HepG2 (cell line): ENCODE data around the gene PCGF2. TPM values are rescaled to one million over a fixed set of nuclear protein-coding genes. Genes with fewer than 3 reads are reported as not detected.

Experiments
- DPF2 ChIP-seq: sonication (generic); formaldehyde crosslinking; IDR thresholded peaks from 2 replicates; pipeline ENCODE4 v1.4.0; 2020; ENCODE audit warnings: mild to moderate bottlenecking, low read depth, missing genetic modification reagents, borderline replicate concordance
- KLF15 ChIP-seq: sonication (generic); formaldehyde crosslinking; IDR thresholded peaks from 2 replicates; pipeline ENCODE4 v1.8.1; 2023; ENCODE audit warnings: borderline replicate concordance, mild to moderate bottlenecking, inconsistent platforms, missing genetic modification reagents, mixed read lengths
- KLF9 ChIP-seq: IDR thresholded peaks from 2 replicates; pipeline ENCODE4 v1.6.1; 2016; ENCODE audit warnings: low read depth
- MAF1 ChIP-seq: sonication (generic); formaldehyde crosslinking; IDR thresholded peaks from 2 replicates; pipeline ENCODE4 v1.5.0; 2020; ENCODE audit warnings: missing genetic modification reagents, borderline replicate concordance
- NFE2L2 ChIP-seq: fragments of 150-350 bp; IDR thresholded peaks from 2 replicates; pipeline ENCODE4 v1.6.1; 2014; ENCODE audit warnings: low read length
- SALL1 ChIP-seq: sonication (generic); formaldehyde crosslinking; IDR thresholded peaks from 2 replicates; pipeline ENCODE4 v1.8.0; 2022; ENCODE audit warnings: mild to moderate bottlenecking, missing genetic modification reagents
- SAP130 ChIP-seq: IDR thresholded peaks from 2 replicates; pipeline ENCODE4 v1.6.1; 2016; ENCODE audit warnings: low read depth
- SRF ChIP-seq: IDR thresholded peaks from 2 replicates; pipeline ENCODE4 v1.6.1; 2011; ENCODE audit warnings: mild to moderate bottlenecking, low read depth, low read length, moderate library complexity
- ZFP37 ChIP-seq: sonication (generic); formaldehyde crosslinking; IDR thresholded peaks from 2 replicates; pipeline ENCODE4 v1.4.0; 2020; ENCODE audit warnings: missing genetic modification reagents, borderline replicate concordance
- ZNF331 ChIP-seq: sonication (generic); formaldehyde crosslinking; IDR thresholded peaks from 2 replicates; pipeline ENCODE4 v1.4.0; 2020; ENCODE audit warnings: missing genetic modification reagents
- ZNF546 ChIP-seq: sonication (generic); formaldehyde crosslinking; conservative IDR thresholded peaks from 2 replicates; pipeline ENCODE4 v1.8.1; 2023; ENCODE audit warnings: mild to moderate bottlenecking, missing genetic modification reagents
- polyA plus RNA-seq, 8 experiments: library from polyadenylated mRNA; depleted of rRNA in 3 of 8; stranded (reverse) in 7 of 8; unstranded in 1 of 8; fragments of >200 nt; fragmentation: Illumina TruSeq in 4 of 8; extraction: Trizol in 4 of 8; gene quantifications; 2 replicates each; pipeline versions ENCODE4 v1.2.1 to v1.2.3, GENCODE V29; 2011 to 2016; ENCODE audit warnings: low read depth in 4 of 8, missing spikeins in 1 of 8, mixed read lengths in 1 of 8; ENCODE audit not compliant: insufficient read depth in 1 of 8
- total RNA-seq, 5 experiments: library from RNA; depleted of rRNA; stranded (reverse); fragments of >200 nt; fragmentation: Illumina TruSeq; extraction: Trizol; gene quantifications; 2 replicates each; pipeline ENCODE4 v1.2.3, GENCODE V29; 2016; ENCODE audit warnings: low read depth in 1 of 5
- TF ChIP-seq, protein P1 (sequence below): sonication (generic); formaldehyde crosslinking; IDR thresholded peaks from 2 replicates; pipeline ENCODE4 v1.4.0; 2020; ENCODE audit warnings: mild to moderate bottlenecking, missing genetic modification reagents, borderline replicate concordance
- TF ChIP-seq, protein P2 (sequence below): sonication (generic); formaldehyde crosslinking; IDR thresholded peaks from 2 replicates; pipeline ENCODE4 v1.4.0; 2020; ENCODE audit warnings: mild to moderate bottlenecking, low read depth, missing genetic modification reagents
- TF ChIP-seq, protein P3 (sequence below): IDR thresholded peaks from 2 replicates; pipeline ENCODE4 v1.6.1; 2016; ENCODE audit warnings: low read depth, control low read depth
- TF ChIP-seq, protein P4 (sequence below): sonication (generic); formaldehyde crosslinking; IDR thresholded peaks from 2 replicates; pipeline ENCODE4 v1.8.0; 2022; ENCODE audit warnings: mild to moderate bottlenecking, missing genetic modification reagents, moderate library complexity
- TF ChIP-seq, protein P5 (sequence below): sonication (generic); formaldehyde crosslinking; IDR thresholded peaks from 2 replicates; pipeline ENCODE4 v1.5.0; 2020; ENCODE audit warnings: missing genetic modification reagents, mild to moderate bottlenecking, borderline replicate concordance
- TF ChIP-seq, protein P6 (sequence below): fragments of 450-650 bp; IDR thresholded peaks from 2 replicates; pipeline ENCODE4 v1.6.1; 2017; ENCODE audit warnings: mild to moderate bottlenecking

Gene PCGF2
- total and polyA plus RNA-seq, 2 of the 13 experiments (the other 11 are each of a cell fraction or from before 2014, with no cell fraction given) = 11.6 to 29.4 TPM

DNA sequence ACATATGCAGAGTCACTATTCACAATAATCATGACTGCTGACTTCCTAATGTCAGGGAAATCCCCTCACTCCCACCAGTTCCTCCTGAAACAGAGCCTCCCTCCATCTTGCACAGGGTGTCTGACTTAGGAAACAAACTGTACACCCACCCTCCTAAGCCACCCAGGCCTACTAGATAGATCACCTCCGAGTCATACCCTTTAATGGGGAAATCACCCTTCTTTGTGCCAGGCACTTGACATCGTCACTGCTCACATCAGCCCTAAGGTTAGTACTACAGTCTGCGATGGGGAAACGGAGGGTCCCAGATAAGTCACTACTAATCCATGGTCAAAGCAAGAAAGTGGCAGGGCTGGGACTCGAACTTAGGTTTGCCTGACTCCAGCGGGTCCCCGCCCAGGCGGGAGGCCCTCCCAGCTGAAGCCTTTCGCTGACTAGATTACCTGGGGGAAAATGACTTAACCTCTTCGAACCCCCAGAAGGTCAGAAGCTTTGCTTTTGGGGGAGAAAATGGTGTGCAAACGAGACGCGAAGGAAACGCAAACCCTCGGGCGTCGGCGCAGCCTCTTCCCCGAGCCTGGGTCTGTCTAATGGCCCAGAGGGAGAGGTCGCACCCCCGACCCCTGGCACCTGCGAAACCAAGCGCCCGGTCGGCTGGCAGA, 46.5 kb downstream of the PCGF2 start (continued):
- TF ChIP-seq, protein P1, sequence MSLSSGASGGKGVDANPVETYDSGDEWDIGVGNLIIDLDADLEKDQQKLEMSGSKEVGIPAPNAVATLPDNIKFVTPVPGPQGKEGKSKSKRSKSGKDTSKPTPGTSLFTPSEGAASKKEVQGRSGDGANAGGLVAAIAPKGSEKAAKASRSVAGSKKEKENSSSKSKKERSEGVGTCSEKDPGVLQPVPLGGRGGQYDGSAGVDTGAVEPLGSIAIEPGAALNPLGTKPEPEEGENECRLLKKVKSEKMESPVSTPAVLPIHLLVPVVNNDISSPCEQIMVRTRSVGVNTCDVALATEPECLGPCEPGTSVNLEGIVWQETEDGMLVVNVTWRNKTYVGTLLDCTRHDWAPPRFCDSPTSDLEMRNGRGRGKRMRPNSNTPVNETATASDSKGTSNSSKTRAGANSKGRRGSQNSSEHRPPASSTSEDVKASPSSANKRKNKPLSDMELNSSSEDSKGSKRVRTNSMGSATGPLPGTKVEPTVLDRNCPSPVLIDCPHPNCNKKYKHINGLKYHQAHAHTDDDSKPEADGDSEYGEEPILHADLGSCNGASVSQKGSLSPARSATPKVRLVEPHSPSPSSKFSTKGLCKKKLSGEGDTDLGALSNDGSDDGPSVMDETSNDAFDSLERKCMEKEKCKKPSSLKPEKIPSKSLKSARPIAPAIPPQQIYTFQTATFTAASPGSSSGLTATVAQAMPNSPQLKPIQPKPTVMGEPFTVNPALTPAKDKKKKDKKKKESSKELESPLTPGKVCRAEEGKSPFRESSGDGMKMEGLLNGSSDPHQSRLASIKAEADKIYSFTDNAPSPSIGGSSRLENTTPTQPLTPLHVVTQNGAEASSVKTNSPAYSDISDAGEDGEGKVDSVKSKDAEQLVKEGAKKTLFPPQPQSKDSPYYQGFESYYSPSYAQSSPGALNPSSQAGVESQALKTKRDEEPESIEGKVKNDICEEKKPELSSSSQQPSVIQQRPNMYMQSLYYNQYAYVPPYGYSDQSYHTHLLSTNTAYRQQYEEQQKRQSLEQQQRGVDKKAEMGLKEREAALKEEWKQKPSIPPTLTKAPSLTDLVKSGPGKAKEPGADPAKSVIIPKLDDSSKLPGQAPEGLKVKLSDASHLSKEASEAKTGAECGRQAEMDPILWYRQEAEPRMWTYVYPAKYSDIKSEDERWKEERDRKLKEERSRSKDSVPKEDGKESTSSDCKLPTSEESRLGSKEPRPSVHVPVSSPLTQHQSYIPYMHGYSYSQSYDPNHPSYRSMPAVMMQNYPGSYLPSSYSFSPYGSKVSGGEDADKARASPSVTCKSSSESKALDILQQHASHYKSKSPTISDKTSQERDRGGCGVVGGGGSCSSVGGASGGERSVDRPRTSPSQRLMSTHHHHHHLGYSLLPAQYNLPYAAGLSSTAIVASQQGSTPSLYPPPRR (CRISPR knock-in tag) = 0 out of 2 replicates have a peak, but pooled peaks have one; percentile 40
- TF ChIP-seq KLF9 (CRISPR knock-in tag) = 0 out of 2 replicates have a peak, but pooled peaks have one; percentile 8
- TF ChIP-seq DPF2 (CRISPR knock-in tag) = no peak
- TF ChIP-seq, protein P2, sequence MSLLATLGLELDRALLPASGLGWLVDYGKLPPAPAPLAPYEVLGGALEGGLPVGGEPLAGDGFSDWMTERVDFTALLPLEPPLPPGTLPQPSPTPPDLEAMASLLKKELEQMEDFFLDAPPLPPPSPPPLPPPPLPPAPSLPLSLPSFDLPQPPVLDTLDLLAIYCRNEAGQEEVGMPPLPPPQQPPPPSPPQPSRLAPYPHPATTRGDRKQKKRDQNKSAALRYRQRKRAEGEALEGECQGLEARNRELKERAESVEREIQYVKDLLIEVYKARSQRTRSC (CRISPR knock-in tag) = no peak
- no peak for TF ChIP-seq NFE2L2
- TF ChIP-seq, protein P3, sequence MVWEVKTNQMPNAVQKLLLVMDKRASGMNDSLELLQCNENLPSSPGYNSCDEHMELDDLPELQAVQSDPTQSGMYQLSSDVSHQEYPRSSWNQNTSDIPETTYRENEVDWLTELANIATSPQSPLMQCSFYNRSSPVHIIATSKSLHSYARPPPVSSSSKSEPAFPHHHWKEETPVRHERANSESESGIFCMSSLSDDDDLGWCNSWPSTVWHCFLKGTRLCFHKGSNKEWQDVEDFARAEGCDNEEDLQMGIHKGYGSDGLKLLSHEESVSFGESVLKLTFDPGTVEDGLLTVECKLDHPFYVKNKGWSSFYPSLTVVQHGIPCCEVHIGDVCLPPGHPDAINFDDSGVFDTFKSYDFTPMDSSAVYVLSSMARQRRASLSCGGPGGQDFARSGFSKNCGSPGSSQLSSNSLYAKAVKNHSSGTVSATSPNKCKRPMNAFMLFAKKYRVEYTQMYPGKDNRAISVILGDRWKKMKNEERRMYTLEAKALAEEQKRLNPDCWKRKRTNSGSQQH = no peak; the same call in 1 of the 2 replicates
- no peak for TF ChIP-seq KLF15 (CRISPR knock-in tag)
- no peak for TF ChIP-seq SALL1 (CRISPR knock-in tag)
- TF ChIP-seq ZNF546 (CRISPR knock-in tag) = 0 out of 2 replicates have a peak, but pooled peaks have one; percentile 10
- TF ChIP-seq SAP130 (CRISPR knock-in tag) = no peak; the same call in 1 of the 2 replicates
- TF ChIP-seq ZNF331 (CRISPR knock-in tag) = no peak; the same call in 1 of the 2 replicates
- TF ChIP-seq MAF1 = no peak
- TF ChIP-seq, protein P4, sequence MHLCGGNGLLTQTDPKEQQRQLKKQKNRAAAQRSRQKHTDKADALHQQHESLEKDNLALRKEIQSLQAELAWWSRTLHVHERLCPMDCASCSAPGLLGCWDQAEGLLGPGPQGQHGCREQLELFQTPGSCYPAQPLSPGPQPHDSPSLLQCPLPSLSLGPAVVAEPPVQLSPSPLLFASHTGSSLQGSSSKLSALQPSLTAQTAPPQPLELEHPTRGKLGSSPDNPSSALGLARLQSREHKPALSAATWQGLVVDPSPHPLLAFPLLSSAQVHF (CRISPR knock-in tag) = no peak
- TF ChIP-seq, protein P5, sequence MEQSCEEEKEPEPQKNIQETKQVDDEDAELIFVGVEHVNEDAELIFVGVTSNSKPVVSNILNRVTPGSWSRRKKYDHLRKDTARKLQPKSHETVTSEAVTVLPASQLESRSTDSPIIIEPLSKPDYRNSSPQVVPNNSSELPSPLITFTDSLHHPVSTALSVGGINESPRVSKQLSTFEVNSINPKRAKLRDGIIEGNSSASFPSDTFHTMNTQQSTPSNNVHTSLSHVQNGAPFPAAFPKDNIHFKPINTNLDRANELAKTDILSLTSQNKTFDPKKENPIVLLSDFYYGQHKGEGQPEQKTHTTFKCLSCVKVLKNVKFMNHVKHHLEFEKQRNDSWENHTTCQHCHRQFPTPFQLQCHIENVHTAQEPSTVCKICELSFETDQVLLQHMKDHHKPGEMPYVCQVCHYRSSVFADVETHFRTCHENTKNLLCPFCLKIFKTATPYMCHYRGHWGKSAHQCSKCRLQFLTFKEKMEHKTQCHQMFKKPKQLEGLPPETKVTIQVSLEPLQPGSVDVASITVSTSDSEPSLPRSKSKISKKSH = no peak
- TF ChIP-seq, protein P6, sequence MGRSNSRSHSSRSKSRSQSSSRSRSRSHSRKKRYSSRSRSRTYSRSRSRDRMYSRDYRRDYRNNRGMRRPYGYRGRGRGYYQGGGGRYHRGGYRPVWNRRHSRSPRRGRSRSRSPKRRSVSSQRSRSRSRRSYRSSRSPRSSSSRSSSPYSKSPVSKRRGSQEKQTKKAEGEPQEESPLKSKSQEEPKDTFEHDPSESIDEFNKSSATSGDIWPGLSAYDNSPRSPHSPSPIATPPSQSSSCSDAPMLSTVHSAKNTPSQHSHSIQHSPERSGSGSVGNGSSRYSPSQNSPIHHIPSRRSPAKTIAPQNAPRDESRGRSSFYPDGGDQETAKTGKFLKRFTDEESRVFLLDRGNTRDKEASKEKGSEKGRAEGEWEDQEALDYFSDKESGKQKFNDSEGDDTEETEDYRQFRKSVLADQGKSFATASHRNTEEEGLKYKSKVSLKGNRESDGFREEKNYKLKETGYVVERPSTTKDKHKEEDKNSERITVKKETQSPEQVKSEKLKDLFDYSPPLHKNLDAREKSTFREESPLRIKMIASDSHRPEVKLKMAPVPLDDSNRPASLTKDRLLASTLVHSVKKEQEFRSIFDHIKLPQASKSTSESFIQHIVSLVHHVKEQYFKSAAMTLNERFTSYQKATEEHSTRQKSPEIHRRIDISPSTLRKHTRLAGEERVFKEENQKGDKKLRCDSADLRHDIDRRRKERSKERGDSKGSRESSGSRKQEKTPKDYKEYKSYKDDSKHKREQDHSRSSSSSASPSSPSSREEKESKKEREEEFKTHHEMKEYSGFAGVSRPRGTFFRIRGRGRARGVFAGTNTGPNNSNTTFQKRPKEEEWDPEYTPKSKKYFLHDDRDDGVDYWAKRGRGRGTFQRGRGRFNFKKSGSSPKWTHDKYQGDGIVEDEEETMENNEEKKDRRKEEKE = no peak
- no peak for TF ChIP-seq SRF
- 0 out of 2 replicates have a peak, but pooled peaks have one; percentile 54 for TF ChIP-seq ZFP37 (CRISPR knock-in tag)
